HL-60 (cell line): ENCODE data around the gene MAPKAPK2.
A peak's percentile ranks its signal among the peaks of the same experiment; 100 is the strongest.

Experiments
- DNase-seq, 2 experiments: peaks; one replicate each; pipeline ENCODE4 v3.0.0-alpha.2; 2010 to 2020; ENCODE audit warnings: low read depth in 1 of 2, low spot score in 1 of 2
- H3K27ac ChIP-seq: fragments of 250-450 bp; sonication (Bioruptor Pico); replicated peaks from 2 replicates; pipeline ENCODE4 v1.5.1; 2020; ENCODE audit warnings: mild to moderate bottlenecking, moderate library complexity
- H3K27me3 ChIP-seq: fragments of 250-450 bp; sonication (Bioruptor Pico); 2 replicates; pipeline ENCODE4 v1.5.1; 2021; ENCODE audit warnings: mild to moderate bottlenecking, moderate library complexity; ENCODE audit not compliant: insufficient read depth, poor library complexity, severe bottlenecking
- H3K4me3 ChIP-seq: replicated peaks from 2 replicates; pipeline ENCODE4 v1.5.1; 2011; ENCODE audit warnings: mild to moderate bottlenecking, control low read depth, low read length; ENCODE audit not compliant: insufficient read depth
- GABPA ChIP-seq: IDR thresholded peaks from 2 replicates; pipeline ENCODE4 v1.6.1; 2012; ENCODE audit warnings: low read depth
- POLR2AphosphoS5 ChIP-seq: IDR thresholded peaks from 2 replicates; pipeline ENCODE4 v1.6.1; 2012; ENCODE audit warnings: low read depth
- SPI1 ChIP-seq: IDR thresholded peaks from 2 replicates; pipeline ENCODE4 v1.6.1; 2012; ENCODE audit warnings: low read depth, mild to moderate bottlenecking, borderline replicate concordance
- TF ChIP-seq, protein P1 (sequence below): IDR thresholded peaks from 2 replicates; pipeline ENCODE4 v1.6.1; 2012; ENCODE audit warnings: low read depth; ENCODE audit not compliant: insufficient replicate concordance
- TF ChIP-seq, protein P2 (sequence below): IDR thresholded peaks from one replicate; pipeline ENCODE4 v1.5.1; 2011; ENCODE audit warnings: low read length, control low read depth, inconsistent platforms; ENCODE audit not compliant: insufficient read depth

MAPKAPK2 gene

DNA sequence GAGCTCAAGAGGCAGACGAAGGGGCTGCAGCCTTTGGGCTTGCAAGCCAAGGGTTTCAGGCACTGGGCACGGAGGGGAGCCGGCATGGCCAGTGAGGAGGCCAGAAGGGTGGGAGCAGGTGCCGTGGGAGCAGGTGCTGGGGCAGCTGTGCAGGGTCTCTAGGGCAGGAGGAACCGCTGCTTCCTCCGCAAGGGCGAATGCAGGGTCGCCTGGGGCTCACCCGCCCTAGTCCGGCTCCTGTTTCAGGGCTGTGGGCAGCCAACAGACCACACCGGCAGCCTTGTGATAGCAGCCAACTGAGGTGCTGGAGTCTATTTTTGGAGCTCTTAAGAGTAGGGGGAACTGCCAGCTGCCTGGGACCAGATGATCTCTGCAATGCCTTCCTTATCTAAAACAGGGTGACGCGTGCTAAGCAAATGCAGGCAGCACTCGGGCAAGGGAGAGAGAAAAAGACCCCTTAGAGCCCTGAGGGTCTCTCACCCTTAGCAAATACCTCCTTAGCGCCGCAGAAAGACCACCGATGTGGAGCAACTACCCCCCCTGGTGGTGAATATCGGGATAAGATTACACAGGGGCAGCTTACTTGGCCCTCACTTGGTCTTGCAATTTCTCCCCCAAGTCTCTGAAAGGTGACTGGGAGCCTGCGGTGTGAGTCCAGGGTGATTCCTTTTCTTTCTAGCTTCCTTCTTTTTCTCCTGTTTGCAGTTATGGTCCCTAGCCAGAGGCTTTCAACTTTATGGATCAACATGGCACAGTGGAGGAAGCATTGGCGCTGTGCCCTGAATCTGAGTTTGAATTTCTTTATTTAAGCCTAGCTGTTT lies 20.7 kb upstream of the MAPKAPK2 start:
- H3K4me3 ChIP-seq, result peak overlapping the region; percentile 31
- H3K27ac ChIP-seq, result no peak overlapping the region
- TF ChIP-seq, protein P1, sequence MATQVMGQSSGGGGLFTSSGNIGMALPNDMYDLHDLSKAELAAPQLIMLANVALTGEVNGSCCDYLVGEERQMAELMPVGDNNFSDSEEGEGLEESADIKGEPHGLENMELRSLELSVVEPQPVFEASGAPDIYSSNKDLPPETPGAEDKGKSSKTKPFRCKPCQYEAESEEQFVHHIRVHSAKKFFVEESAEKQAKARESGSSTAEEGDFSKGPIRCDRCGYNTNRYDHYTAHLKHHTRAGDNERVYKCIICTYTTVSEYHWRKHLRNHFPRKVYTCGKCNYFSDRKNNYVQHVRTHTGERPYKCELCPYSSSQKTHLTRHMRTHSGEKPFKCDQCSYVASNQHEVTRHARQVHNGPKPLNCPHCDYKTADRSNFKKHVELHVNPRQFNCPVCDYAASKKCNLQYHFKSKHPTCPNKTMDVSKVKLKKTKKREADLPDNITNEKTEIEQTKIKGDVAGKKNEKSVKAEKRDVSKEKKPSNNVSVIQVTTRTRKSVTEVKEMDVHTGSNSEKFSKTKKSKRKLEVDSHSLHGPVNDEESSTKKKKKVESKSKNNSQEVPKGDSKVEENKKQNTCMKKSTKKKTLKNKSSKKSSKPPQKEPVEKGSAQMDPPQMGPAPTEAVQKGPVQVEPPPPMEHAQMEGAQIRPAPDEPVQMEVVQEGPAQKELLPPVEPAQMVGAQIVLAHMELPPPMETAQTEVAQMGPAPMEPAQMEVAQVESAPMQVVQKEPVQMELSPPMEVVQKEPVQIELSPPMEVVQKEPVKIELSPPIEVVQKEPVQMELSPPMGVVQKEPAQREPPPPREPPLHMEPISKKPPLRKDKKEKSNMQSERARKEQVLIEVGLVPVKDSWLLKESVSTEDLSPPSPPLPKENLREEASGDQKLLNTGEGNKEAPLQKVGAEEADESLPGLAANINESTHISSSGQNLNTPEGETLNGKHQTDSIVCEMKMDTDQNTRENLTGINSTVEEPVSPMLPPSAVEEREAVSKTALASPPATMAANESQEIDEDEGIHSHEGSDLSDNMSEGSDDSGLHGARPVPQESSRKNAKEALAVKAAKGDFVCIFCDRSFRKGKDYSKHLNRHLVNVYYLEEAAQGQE, result no peak
- TF ChIP-seq POLR2AphosphoS5 (no peak), GABPA (no peak), SPI1 (no peak)
- TF ChIP-seq, protein P2, sequence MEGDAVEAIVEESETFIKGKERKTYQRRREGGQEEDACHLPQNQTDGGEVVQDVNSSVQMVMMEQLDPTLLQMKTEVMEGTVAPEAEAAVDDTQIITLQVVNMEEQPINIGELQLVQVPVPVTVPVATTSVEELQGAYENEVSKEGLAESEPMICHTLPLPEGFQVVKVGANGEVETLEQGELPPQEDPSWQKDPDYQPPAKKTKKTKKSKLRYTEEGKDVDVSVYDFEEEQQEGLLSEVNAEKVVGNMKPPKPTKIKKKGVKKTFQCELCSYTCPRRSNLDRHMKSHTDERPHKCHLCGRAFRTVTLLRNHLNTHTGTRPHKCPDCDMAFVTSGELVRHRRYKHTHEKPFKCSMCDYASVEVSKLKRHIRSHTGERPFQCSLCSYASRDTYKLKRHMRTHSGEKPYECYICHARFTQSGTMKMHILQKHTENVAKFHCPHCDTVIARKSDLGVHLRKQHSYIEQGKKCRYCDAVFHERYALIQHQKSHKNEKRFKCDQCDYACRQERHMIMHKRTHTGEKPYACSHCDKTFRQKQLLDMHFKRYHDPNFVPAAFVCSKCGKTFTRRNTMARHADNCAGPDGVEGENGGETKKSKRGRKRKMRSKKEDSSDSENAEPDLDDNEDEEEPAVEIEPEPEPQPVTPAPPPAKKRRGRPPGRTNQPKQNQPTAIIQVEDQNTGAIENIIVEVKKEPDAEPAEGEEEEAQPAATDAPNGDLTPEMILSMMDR, result peak; percentile 66
- no peaks in the 10 kb centered on the region for H3K27me3 ChIP-seq
- peak in 1 of 2 experiments; percentile 57 for DNase-seq

DNA sequence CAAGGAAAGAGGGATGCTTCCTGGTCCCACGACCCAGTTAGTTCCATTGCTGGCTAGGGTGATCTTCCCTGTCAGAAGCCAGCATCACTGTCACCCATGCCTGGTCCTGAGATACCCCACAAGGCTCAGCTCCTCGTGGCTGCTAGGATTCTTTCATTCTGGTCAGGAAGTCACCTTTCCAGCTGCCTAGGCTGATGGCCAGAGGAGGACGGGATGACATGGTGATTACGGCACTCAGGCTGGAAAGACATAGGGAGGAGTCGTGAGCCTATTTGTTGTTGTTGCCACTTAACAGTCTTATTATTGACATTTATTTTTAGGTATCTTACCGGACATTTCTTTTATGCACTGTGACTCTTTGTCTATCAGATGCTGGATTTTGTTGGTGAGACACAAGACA lies 20.0 kb upstream of the MAPKAPK2 start:
- H3K4me3 ChIP-seq, result no peak overlapping the region
- no peaks in the 10 kb centered on the region for H3K27me3 ChIP-seq
- H3K27ac ChIP-seq, result no peak overlapping the region
- no peak for DNase-seq
- TF ChIP-seq SPI1 (no peak), POLR2AphosphoS5 (no peak), GABPA (no peak)
- TF ChIP-seq, protein P2, result no peak
- TF ChIP-seq, protein P1, result no peak

DNA sequence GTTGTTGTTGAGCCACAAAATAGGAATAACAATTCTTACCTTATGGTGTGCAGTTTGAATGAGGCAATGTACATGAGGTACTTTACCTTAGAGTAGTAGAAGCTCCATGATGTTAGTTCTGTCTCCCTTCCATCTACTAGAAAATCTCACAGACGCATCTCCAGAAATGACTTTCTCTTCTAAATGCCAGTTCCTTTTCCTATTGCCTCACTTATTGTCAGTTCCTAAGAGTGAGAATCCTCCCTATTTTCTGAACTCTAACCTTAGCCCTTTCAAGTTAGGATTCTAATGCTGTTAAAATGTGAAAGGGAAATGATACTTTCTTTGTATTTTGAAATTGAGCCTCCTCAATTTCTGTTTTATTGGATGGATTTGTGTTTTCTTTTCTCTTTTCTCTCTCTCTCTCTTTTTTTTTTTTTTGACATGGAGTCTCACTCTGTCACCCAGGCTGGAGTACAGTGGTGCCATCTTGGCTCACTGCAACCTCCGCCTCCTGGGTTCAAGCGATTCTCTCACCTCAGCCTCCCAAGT lies 18.6 kb upstream of the MAPKAPK2 start:
- no peak overlapping the region for H3K4me3 ChIP-seq
- H3K27me3 ChIP-seq, result no peaks in the 10 kb centered on the region
- no peak overlapping the region for H3K27ac ChIP-seq
- no peak for DNase-seq
- TF ChIP-seq, protein P1, result no peak
- TF ChIP-seq SPI1 (no peak), POLR2AphosphoS5 (no peak), GABPA (no peak)
- TF ChIP-seq, protein P2, result no peak
